ENCODE results near the gene CACNA2D2.
A peak's percentile ranks its signal among the peaks of the same experiment; 100 is the strongest.

The CACNA2D2 gene

GRCh38 chr3:50365080-50365841 is 138.2 kb downstream of the CACNA2D2 start:
- peak; percentile 60 for DNase-seq (ENCODE audit: low read depth, low spot score)
- TF ChIP-seq, protein P1, sequence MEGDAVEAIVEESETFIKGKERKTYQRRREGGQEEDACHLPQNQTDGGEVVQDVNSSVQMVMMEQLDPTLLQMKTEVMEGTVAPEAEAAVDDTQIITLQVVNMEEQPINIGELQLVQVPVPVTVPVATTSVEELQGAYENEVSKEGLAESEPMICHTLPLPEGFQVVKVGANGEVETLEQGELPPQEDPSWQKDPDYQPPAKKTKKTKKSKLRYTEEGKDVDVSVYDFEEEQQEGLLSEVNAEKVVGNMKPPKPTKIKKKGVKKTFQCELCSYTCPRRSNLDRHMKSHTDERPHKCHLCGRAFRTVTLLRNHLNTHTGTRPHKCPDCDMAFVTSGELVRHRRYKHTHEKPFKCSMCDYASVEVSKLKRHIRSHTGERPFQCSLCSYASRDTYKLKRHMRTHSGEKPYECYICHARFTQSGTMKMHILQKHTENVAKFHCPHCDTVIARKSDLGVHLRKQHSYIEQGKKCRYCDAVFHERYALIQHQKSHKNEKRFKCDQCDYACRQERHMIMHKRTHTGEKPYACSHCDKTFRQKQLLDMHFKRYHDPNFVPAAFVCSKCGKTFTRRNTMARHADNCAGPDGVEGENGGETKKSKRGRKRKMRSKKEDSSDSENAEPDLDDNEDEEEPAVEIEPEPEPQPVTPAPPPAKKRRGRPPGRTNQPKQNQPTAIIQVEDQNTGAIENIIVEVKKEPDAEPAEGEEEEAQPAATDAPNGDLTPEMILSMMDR (IDR thresholded peaks at IDR 0.05; ENCODE audit: low read depth, low read length) = no peak
- in situ Hi-C loops (cut with HindIII; ENCODE audit: low sequenced_read_pairs) = no loop called here
- peak overlapping the region; percentile 31 for H3K4me3 ChIP-seq (ENCODE audit: low read depth, low read length)

DNA sequence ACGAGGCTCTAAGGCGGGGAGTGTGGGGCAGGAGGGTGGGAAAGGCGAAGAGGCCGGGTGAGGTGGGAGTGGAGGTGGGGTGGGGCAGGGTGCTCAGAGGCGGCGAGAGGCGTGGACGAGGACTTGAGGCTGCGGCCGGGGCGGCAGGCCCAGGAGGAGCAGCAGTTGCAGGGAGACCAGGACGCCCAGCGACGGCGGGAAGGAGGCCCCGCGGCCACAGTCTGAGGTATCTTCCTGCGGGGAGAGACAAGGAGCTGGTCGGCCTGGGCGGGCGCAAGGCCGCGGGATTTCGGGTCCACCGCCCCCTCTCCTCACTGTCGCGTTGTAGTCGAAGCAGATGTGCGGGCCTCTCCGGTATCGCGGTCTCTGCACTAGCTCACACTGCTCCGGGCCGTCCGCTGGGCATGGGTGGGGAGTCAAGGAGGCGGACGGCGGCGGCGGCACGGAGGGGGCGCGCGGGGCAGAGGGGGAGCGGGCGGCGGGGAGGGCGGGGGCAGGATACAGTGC is 138.8 kb downstream of the CACNA2D2 start:
- in situ Hi-C loops (cut with HindIII; ENCODE audit: low sequenced_read_pairs) = no loop called here
- no peak for DNase-seq (ENCODE audit: low read depth, low spot score)
- H3K4me3 ChIP-seq (ENCODE audit: low read depth, low read length) = peak overlapping the region; percentile 31
- TF ChIP-seq, protein P1 (IDR thresholded peaks at IDR 0.05; ENCODE audit: low read depth, low read length) = no peak

GRCh38 chr3:50359760-50360110 is 143.7 kb downstream of the CACNA2D2 start:
- TF ChIP-seq, protein P1 (IDR thresholded peaks at IDR 0.05; ENCODE audit: low read depth, low read length) = no peak
- DNase-seq (ENCODE audit: low read depth, low spot score) = no peak
- in situ Hi-C loops (cut with HindIII; ENCODE audit: low sequenced_read_pairs) = no loop called here
- peak overlapping the region; percentile 88 for H3K4me3 ChIP-seq (ENCODE audit: low read depth, low read length)

DNA sequence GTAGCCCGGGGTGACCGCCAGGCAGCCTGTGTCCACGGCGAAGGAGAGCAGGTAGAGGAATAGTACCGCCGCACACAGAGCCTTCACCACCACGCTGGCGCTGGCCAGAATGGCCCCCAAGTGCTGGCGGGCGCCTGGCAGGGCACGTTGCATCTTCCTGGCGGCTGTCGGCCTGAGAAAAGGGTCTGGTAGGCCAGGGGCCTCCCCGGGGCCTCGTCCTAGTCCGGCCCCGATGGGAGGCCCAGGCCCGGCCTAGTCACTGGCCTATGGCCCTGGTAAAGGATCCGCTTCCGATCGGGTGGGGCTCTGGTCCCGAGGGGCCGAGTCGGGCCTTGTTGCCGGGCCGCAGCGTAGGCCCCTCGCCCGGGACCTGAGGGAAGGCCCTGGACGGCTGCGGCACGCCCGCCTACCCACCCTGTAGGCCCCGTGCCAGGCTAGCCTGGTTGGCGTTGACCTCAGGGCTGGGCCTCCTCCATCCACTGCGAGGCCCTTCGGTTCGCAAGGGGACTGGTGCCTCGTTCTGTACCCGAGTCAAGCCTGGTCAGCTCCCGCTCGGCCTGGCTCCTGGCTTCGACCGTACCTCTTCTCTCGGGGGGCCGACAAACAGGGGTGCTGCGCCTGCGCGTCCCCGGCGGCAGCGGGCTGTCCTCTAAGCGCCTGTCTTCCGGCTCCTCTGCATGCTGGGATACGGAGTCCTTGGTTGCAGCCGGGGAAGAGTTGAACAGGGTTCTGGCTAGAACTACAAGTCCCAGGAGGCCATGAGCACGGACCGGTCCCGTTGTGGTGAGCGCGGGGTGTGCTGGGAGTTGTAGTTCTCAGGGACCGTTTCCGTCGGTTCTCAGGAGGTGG is 144.3 kb downstream of the CACNA2D2 start, which contains the start of gene TMEM115:
TSS of gene TMEM115 (minus strand) at position 611 of the 849 bp plus-strand sequence. CDS start at position 153, 458 bp downstream.
- DNase-seq (ENCODE audit: low read depth, low spot score) = peak; percentile 98
- TF ChIP-seq, protein P1 (IDR thresholded peaks at IDR 0.05; ENCODE audit: low read depth, low read length) = no peak
- in situ Hi-C loops (cut with HindIII; ENCODE audit: low sequenced_read_pairs) = no loop called here
- H3K4me3 ChIP-seq (ENCODE audit: low read depth, low read length) = peak within 1 kb of the TSS; percentile 88

DNA sequence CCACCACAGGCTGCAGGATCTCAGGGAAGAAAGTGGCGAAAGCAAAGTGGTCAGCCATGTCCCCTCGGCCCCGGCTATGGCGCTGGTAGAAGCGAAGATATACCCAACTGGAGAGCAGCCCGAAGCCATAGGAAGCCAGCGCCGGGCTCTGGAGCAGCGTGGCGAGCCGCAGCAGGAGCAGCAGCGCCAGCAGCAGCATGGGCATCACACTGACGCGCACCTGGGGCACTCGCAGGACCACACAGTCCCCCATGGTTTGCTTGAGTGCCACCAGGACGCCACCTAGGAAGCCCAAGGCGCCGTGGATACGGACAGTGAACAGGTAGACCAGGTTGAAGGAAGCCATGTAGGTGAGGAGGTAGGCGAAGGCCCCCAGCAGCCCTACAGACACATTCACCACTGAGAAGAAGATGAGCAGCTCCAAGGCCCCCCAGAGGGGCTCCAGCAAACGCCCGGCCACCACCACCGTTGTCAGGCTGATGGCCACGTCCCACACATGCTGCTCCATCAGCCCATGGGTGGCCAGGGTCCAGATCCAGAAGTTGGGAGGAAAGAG is 145.0 kb downstream of the CACNA2D2 start:
- peak overlapping the region; percentile 88 for H3K4me3 ChIP-seq (ENCODE audit: low read depth, low read length)
- DNase-seq (ENCODE audit: low read depth, low spot score) = no peak
- in situ Hi-C loops (cut with HindIII; ENCODE audit: low sequenced_read_pairs) = no loop called here
- TF ChIP-seq, protein P1 (IDR thresholded peaks at IDR 0.05; ENCODE audit: low read depth, low read length) = no peak

GRCh38 chr3:50357481-50357880 is 146.0 kb downstream of the CACNA2D2 start:
- H3K4me3 ChIP-seq (ENCODE audit: low read depth, low read length) = peak overlapping the region; percentile 88
- TF ChIP-seq, protein P1 (IDR thresholded peaks at IDR 0.05; ENCODE audit: low read depth, low read length) = no peak
- in situ Hi-C loops (cut with HindIII; ENCODE audit: low sequenced_read_pairs) = no loop called here
- no peak for DNase-seq (ENCODE audit: low read depth, low spot score)

Measured in astrocyte of the spinal cord (primary cell).